Trophoblast cell (in vitro differentiated cells and primary cell): ENCODE measurements around the gene ZNF341.
"Not testable (repeated sequence)": the region's sequence is repeated elsewhere in the genome, so short reads cannot be mapped to it uniquely, and the experiment has no call there.

Experiments
- DNase-seq, 2 donors: peaks; one replicate each; pipeline ENCODE4 v3.0.0-alpha.2; 2016
- H2AFZ ChIP-seq: 2 replicates; pipeline ENCODE4 v1.6.1; 2013; ENCODE audit warnings: low read length, moderate library complexity, mild to moderate bottlenecking; ENCODE audit not compliant: insufficient read depth, poor library complexity
- H2AK5ac ChIP-seq: 2 replicates; pipeline ENCODE4 v1.6.1; 2013; ENCODE audit warnings: mild to moderate bottlenecking, low read length
- H2BK120ac ChIP-seq: 2 replicates; pipeline ENCODE4 v1.6.1; 2013; ENCODE audit warnings: low read length, mild to moderate bottlenecking, moderate library complexity; ENCODE audit not compliant: insufficient read depth, poor library complexity
- H2BK12ac ChIP-seq: 2 replicates; pipeline ENCODE4 v1.6.1; 2013; ENCODE audit warnings: mild to moderate bottlenecking, low read length, moderate library complexity
- H2BK5ac ChIP-seq: 2 replicates; pipeline ENCODE4 v1.6.1; 2013; ENCODE audit warnings: low read length, low read depth, moderate library complexity, mild to moderate bottlenecking; ENCODE audit not compliant: poor library complexity
- H3K14ac ChIP-seq: 2 replicates; pipeline ENCODE4 v1.6.1; 2013; ENCODE audit warnings: mild to moderate bottlenecking, low read length
- H3K18ac ChIP-seq: 2 replicates; pipeline ENCODE4 v1.6.1; 2013; ENCODE audit warnings: mild to moderate bottlenecking, low read length
- H3K23ac ChIP-seq: 2 replicates; pipeline ENCODE4 v1.6.1; 2013; ENCODE audit warnings: low read length
- H3K27ac ChIP-seq: 2 replicates; pipeline ENCODE4 v1.5.1; 2013; ENCODE audit warnings: low read depth, mild to moderate bottlenecking, inconsistent platforms, low read length, moderate library complexity
- H3K27me3 ChIP-seq: 2 replicates; pipeline ENCODE4 v1.6.1; 2013; ENCODE audit warnings: inconsistent platforms, mild to moderate bottlenecking, low read length, moderate library complexity; ENCODE audit not compliant: insufficient read depth
- H3K36me3 ChIP-seq, 2 experiments: 1 replicate in 1 of 2; 2 replicates in 1 of 2; pipeline ENCODE4 v1.6.1; 2013; ENCODE audit warnings: low read length in 2 of 2, mild to moderate bottlenecking in 2 of 2, moderate library complexity in 1 of 2; ENCODE audit not compliant: insufficient read depth in 2 of 2, control insufficient read depth in 1 of 2
- H3K4ac ChIP-seq: 2 replicates; pipeline ENCODE4 v1.6.1; 2013; ENCODE audit warnings: low read depth, mild to moderate bottlenecking, low read length, moderate library complexity
- H3K4me1 ChIP-seq, 2 experiments: 1 replicate in 1 of 2; 2 replicates in 1 of 2; pipeline ENCODE4 v1.6.1; 2013; ENCODE audit warnings: low read length in 2 of 2, mild to moderate bottlenecking in 2 of 2, moderate library complexity in 1 of 2; ENCODE audit not compliant: insufficient read depth in 2 of 2, control insufficient read depth in 1 of 2
- H3K4me2 ChIP-seq: 2 replicates; pipeline ENCODE4 v1.6.1; 2013; ENCODE audit warnings: inconsistent platforms, mild to moderate bottlenecking, low read length, moderate library complexity
- H3K4me3 ChIP-seq: 2 replicates; pipeline ENCODE4 v1.5.1; 2013; ENCODE audit warnings: mild to moderate bottlenecking, low read depth, low read length, inconsistent platforms
- H3K79me1 ChIP-seq: one replicate; pipeline ENCODE4 v1.6.1; 2013; ENCODE audit warnings: low read length
- H3K79me2 ChIP-seq: 2 replicates; pipeline ENCODE4 v1.6.1; 2013; ENCODE audit warnings: low read length, mild to moderate bottlenecking; ENCODE audit not compliant: control insufficient read depth, insufficient read depth, poor library complexity
- H3K9ac ChIP-seq: 2 replicates; pipeline ENCODE4 v1.6.1; 2013; ENCODE audit warnings: mild to moderate bottlenecking, low read length
- H3K9me3 ChIP-seq: 2 replicates; pipeline ENCODE4 v1.6.1; 2013; ENCODE audit warnings: low read depth, mild to moderate bottlenecking, control low read depth, inconsistent platforms, low read length; ENCODE audit not compliant: insufficient read depth
- H4K12ac ChIP-seq: 2 replicates; pipeline ENCODE4 v1.6.1; 2013; ENCODE audit warnings: low read depth, mild to moderate bottlenecking, low read length, moderate library complexity
- H4K8ac ChIP-seq: 2 replicates; pipeline ENCODE4 v1.6.1; 2013; ENCODE audit warnings: low read depth, mild to moderate bottlenecking, low read length, moderate library complexity
- H4K91ac ChIP-seq: one replicate; pipeline ENCODE4 v1.6.1; 2013; ENCODE audit warnings: low read depth, mild to moderate bottlenecking, low read length, moderate library complexity
- WGBS: extraction: QIAGEN DNeasy Blood & Tissue Kit; methylation state at CpG from one replicate; pipeline ENCODE4 v1.1.7; 2013; ENCODE audit warnings: missing lambda C conversion rate; ENCODE audit not compliant: insufficient read length, insufficient coverage; ENCODE audit errors: extremely low coverage; 5-methylcytosine and 5-hydroxymethylcytosine counted together

Gene ZNF341

DNA sequence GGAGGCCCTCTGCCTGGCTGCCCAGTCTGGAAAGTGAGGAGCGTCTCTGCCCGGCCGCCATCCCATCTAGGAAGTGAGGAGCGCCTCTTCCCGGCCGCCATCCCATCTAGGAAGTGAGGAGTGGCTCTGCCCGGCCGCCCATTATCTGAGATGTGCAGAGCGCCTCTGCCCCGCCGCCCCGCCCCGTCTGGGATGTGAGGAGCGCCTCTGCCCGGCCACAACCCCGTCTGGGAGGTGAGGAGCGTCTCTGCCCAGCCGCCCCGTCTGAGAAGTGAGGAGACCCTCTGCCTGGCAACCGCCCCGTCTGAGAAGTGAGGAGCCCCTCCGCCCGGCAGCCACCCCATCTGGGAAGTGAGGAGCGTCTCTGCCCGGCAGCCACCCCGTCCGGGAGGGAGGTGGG, 32.8 kb upstream of the ZNF341 start:
- H2AFZ ChIP-seq, H4K91ac ChIP-seq, H3K79me2 ChIP-seq, H3K4me1 ChIP-seq, H3K79me1 ChIP-seq, H3K36me3 ChIP-seq, H3K4ac ChIP-seq, DNase-seq, H3K27me3 ChIP-seq, H4K8ac ChIP-seq, H3K9ac ChIP-seq, H2BK12ac ChIP-seq, H3K4me3 ChIP-seq, H2BK5ac ChIP-seq, H2BK120ac ChIP-seq, H3K27ac ChIP-seq, H2AK5ac ChIP-seq, H4K12ac ChIP-seq, H3K18ac ChIP-seq, H3K23ac ChIP-seq, H3K4me2 ChIP-seq, H3K14ac ChIP-seq: not testable (repeated sequence)
- peaks cover 12% of the 10 kb centered on the region for H3K9me3 ChIP-seq
- no CpG with 5 or more reads among the region's 27 CpGs for WGBS

DNA sequence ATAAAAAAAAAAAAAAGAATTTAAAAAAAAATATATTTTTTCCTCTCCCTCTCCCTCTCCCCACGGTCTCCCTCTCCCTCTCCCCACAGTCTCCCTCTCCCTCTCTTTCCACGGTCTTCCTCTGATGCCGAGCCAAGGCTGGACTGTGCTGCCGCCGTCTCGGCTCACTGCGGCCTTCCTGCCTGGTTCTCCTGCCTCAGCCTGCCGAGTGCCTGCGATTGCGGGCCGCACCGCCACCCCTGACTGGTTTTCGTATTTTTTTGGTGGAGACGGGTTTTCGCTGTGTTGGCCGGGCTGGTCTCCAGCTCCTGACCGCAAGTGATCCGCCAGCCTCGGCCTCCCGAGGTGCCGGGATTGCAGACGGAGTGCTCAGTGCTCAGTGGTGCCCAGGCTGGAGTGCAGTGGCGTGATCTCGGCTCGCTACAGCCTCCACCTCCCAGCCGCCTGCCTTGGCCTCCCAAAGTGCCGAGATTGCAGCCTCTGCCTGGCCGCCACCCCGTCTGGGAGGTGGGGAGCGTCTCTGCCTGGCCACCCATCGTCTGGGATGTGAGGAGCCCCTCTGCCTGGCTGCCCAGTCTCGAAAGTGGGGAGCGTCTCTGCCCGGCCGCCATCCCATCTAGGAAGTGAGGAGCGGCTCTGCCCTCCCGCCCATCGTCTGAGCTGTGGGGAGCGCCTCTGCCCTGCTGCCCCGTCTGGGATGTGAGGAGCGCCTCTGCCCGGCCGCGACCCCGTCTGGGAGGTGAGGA, 30.9 kb upstream of the ZNF341 start:
- H3K27me3 ChIP-seq, H2BK120ac ChIP-seq, H4K91ac ChIP-seq, H3K23ac ChIP-seq, H3K4me3 ChIP-seq, H3K9ac ChIP-seq, H2AK5ac ChIP-seq, H4K8ac ChIP-seq, H3K27ac ChIP-seq, H3K18ac ChIP-seq, H2BK12ac ChIP-seq, DNase-seq, H3K14ac ChIP-seq, H3K36me3 ChIP-seq, H3K79me2 ChIP-seq, H4K12ac ChIP-seq, H3K4ac ChIP-seq, H3K79me1 ChIP-seq, H3K4me2 ChIP-seq, H2AFZ ChIP-seq, H3K4me1 ChIP-seq, H2BK5ac ChIP-seq: not testable (repeated sequence)
- peaks cover 12% of the 10 kb centered on the region for H3K9me3 ChIP-seq
- 100% methylated on average over 1 of the region's 45 CpGs for WGBS

DNA sequence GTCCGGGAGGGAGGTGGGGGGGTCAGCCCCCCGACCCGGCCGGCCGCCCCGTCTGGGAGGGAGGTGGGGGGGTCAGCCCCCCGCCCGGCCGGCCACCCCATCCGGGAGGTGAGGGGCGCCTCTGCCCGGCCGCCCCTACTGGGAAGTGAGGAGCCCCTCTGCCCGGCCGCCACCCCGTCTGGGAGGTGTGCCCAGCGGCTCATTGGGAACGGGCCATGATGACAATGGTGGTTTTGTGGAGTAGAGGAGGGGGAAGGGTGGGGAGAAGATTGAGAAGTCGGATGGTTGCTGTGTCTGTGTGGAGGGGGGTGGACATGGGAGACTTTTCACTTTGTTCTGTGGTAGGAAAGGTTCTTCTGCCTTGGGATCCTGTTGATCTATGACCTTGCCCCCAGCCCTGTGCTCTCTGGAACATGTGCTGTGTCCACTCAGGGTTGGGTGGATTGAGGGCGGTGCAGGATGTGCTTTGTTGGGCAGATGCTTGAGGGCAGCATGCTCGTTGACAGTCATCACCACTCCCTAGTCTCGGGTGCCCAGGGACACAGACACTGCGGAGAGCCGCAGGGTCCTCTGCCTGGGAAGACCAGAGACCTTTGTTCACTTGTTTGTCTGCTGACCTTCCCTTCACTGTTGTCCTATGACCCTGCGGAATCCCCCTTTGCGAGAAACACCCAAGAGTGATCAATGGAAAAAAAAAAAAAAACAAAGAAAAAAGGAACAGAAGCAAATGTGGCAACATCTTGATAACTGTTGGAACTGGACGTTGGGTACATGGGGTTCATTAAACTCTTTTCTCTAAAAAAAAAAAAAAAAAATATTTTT, 30.0 kb upstream of the ZNF341 start:
- Histone ChIP-seq H3K27ac (no peak overlapping the region), H3K4me1 (peaks cover 0 to 2% of the 10 kb centered on the region in 2 experiments), H3K4me3 (no peak overlapping the region), H2AFZ (no peak overlapping the region), H3K4me2 (no peak overlapping the region), H3K23ac (no peak overlapping the region), H3K4ac (no peak overlapping the region), H3K36me3 (no peaks in the 10 kb centered on the region), H3K18ac (no peak overlapping the region), H3K27me3 (no peaks in the 10 kb centered on the region), H3K14ac (no peak overlapping the region), H4K8ac (no peak overlapping the region), H3K79me1 (no peaks in the 10 kb centered on the region), H2AK5ac (no peak overlapping the region), H4K91ac (no peak overlapping the region), H3K79me2 (no peaks in the 10 kb centered on the region), H2BK5ac (no peak overlapping the region), H2BK12ac (no peak overlapping the region), H2BK120ac (no peak overlapping the region), H3K9me3 (peaks cover 12% of the 10 kb centered on the region), H4K12ac (no peak overlapping the region), H3K9ac (no peak overlapping the region)
- no CpG with 5 or more reads among the region's 27 CpGs for WGBS
- no peak for DNase-seq

DNA sequence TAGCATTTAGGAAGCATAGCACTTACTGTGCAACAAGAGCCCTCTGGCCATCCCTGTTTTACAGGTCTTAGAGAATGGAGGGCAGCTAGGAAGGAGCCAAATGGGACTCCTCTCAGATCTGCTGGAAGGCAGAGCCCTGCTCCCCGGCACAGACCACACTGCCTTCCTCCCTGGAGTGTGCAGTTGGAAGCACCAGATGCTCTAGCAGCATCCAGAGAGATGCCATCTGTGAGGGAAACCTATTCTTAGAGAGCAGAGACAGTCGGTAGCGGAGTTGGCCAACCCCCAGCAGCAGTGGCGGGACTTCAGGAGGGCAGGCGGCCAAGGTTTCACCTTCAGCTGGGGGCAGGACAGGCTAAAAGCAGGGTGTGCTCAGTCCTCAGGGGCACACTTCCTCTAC, 28.9 kb upstream of the ZNF341 start:
- H2AFZ ChIP-seq: no peak overlapping the region
- H3K4me2 ChIP-seq: no peak overlapping the region
- H4K8ac ChIP-seq: no peak overlapping the region
- peaks cover 12% of the 10 kb centered on the region for H3K9me3 ChIP-seq
- no peaks in the 10 kb centered on the region for H3K79me2 ChIP-seq
- no peak overlapping the region for H3K23ac ChIP-seq
- H3K79me1 ChIP-seq: no peaks in the 10 kb centered on the region
- no peak overlapping the region for H3K14ac ChIP-seq
- no peak overlapping the region for H2BK5ac ChIP-seq
- H2BK120ac ChIP-seq: no peak overlapping the region
- H3K9ac ChIP-seq: no peak overlapping the region
- no peaks in the 10 kb centered on the region for H3K27me3 ChIP-seq
- no peaks in the 10 kb centered on the region for H3K36me3 ChIP-seq
- H4K12ac ChIP-seq: no peak overlapping the region
- no peak overlapping the region for H2BK12ac ChIP-seq
- WGBS: no CpG with 5 or more reads among the region's 5 CpGs
- H3K4ac ChIP-seq: no peak overlapping the region
- H2AK5ac ChIP-seq: no peak overlapping the region
- no peak overlapping the region for H3K18ac ChIP-seq
- no peak overlapping the region for H4K91ac ChIP-seq
- peaks cover 0 to 2% of the 10 kb centered on the region in 2 experiments for H3K4me1 ChIP-seq
- no peak overlapping the region for H3K27ac ChIP-seq
- no peak overlapping the region for H3K4me3 ChIP-seq
- DNase-seq: no peak
